ENCODE measurements around the gene EXOC4. TPM values are rescaled to one million over a fixed set of nuclear protein-coding genes. Genes with fewer than 3 reads are reported as not detected.

EXOC4 gene
- total and polyA plus RNA-seq, 2 of the 13 experiments (the other 11 are each of a cell fraction or from before 2014, with no cell fraction given) = 22.5 to 39.0 TPM

GRCh38 chr7:133850497-133851280 is 597.8 kb downstream of the EXOC4 start (continued):
- no peak for TF ChIP-seq THAP9 (CRISPR knock-in tag; IDR thresholded peaks at IDR 0.05; ENCODE audit: borderline replicate concordance)

- Histone ChIP-seq H3K4me3 (replicated peaks in 1 of 3; ENCODE audit: insufficient read depth in 1 of 3, low read depth in 2 of 3, low read length in 3 of 3) (no peak overlapping the region), H3K27ac (ENCODE audit: extremely low read length, insufficient read depth, low read length) (no peak overlapping the region), H3K4me2 (ENCODE audit: low read depth, low read length) (no peak overlapping the region), H2AFZ (ENCODE audit: low read length) (no peak overlapping the region), H3K27me3 (ENCODE audit: control insufficient read depth in 1 of 2, insufficient read depth in 2 of 2, low read length in 2 of 2) (no peaks in the 10 kb centered on the region), H3K79me2 (ENCODE audit: insufficient read depth, low read length) (no peaks in the 10 kb centered on the region), H3K9ac (ENCODE audit: insufficient read depth, low read depth, low read length) (no peak overlapping the region), H3K4me1 (ENCODE audit: insufficient read depth, low read length) (0 out of 2 replicates have a peak, but pooled peaks cover 7% of the 10 kb centered on the region), H3K36me3 (replicated peaks in 1 of 2; ENCODE audit: control insufficient read depth in 1 of 2, insufficient read depth in 2 of 2, low read length in 2 of 2) (no peaks in the 10 kb centered on the region), H4K20me1 (ENCODE audit: insufficient read depth, low read length) (no peaks in the 10 kb centered on the region), H3K9me3 (ENCODE audit: low read length) (no peaks in the 10 kb centered on the region)
- no peak for ATAC-seq
- intact Hi-C loops (cut with micrococcal nuclease; ENCODE audit: unreplicated experiment) = loop anchor here (10.0 kb wide), 1 partner anchor 573 kb away; no protein-coding TSS in a partner anchor
- CTCF ChIA-PET (ENCODE audit: low intra/inter-chr PET ratio, low total read pairs) = no interaction called here
- POLR2A ChIA-PET = no interaction called here
- DNase-seq (ENCODE audit: low spot score) = no peak
- no TSS peak for BruUV-seq (replicated peaks)
- in situ Hi-C loops (cut with HindIII; ENCODE audit: extremely low pct_ligation_motif_present, low pct_unique_long_range_greater_than_20kb) = no loop called here
- 100% methylated on average over 2 of the region's 2 CpGs for WGBS (ENCODE audit: low lambda C conversion rate)
- no peak for FAIRE-seq
- TF ChIP-seq ZNF746 (CRISPR knock-in tag; IDR thresholded peaks at IDR 0.05) (no peak), ZNF431 (CRISPR knock-in tag; IDR thresholded peaks at IDR 0.05; ENCODE audit: borderline replicate concordance, low read depth) (no peak), FLYWCH1 (CRISPR knock-in tag; IDR thresholded peaks at IDR 0.05) (no peak), NPAS2 (CRISPR knock-in tag; IDR thresholded peaks at IDR 0.05; ENCODE audit: borderline replicate concordance) (no peak), ZC3H13 (CRISPR knock-in tag; IDR thresholded peaks at IDR 0.05) (no peak), ZNF263 (CRISPR knock-in tag; IDR thresholded peaks at IDR 0.05) (no peak), TBL1XR1 (IDR thresholded peaks at IDR 0.05; ENCODE audit: borderline replicate concordance, low read length, partially characterized antibody) (no peak), ATF7 (IDR thresholded peaks at IDR 0.05) (no peak), ATF7 (CRISPR knock-in tag; IDR thresholded peaks at IDR 0.05) (no peak), YEATS2 (CRISPR knock-in tag; IDR thresholded peaks at IDR 0.05; ENCODE audit: borderline replicate concordance) (no peak), SRF (IDR thresholded peaks at IDR 0.05; ENCODE audit: low read depth, low read length) (no peak), ISX (CRISPR knock-in tag; conservative IDR thresholded peaks at IDR 0.05) (no peak), CREB1 (IDR thresholded peaks at IDR 0.05) (no peak), CREB1 (CRISPR knock-in tag; IDR thresholded peaks at IDR 0.05) (no peak), ZNF691 (CRISPR knock-in tag; IDR thresholded peaks at IDR 0.05; ENCODE audit: borderline replicate concordance, low read depth) (no peak), RELA (CRISPR knock-in tag; IDR thresholded peaks at IDR 0.05) (no peak), ZBTB10 (CRISPR knock-in tag; IDR thresholded peaks at IDR 0.05; ENCODE audit: borderline replicate concordance) (no peak)
Observed at GRCh38 chr7:133851411-133851810, 598.5 kb downstream of the EXOC4 start.

Measured in HepG2 (cell line).